Panc1 (cell line): ENCODE data around the gene PDE1C. TPM values are rescaled to one million over a fixed set of nuclear protein-coding genes. Genes with fewer than 3 reads are reported as not detected.

Experiments
- ATAC-seq: fragments of 200-7000 bp; cut with Tn5 transposase; 2 replicates; pipeline ENCODE4 v1.9.1; 2020; ENCODE audit warnings: mild to moderate bottlenecking, moderate library complexity
- BruUV-seq: library from RNA; stranded (reverse); fragments of 400-500 nt; replicated peaks from 2 replicates; lab custom pipeline; 2021; lab: Mats Ljungman, UMichigan
- CTCF ChIA-PET: fragments of 300-600 bp; sonication (Branson Sonifier 250); formaldehyde crosslinking; loops from one replicate; lab custom pipeline; 2022; ENCODE audit warnings: antibody characterized with exemption; lab: Charles Lee
- POLR2A ChIA-PET: fragments of 300-600 bp; sonication (Branson Sonifier 250); formaldehyde crosslinking; loops from one replicate; lab custom pipeline; 2022; ENCODE audit warnings: antibody characterized with exemption; lab: Charles Lee
- DNase-seq: peaks from one replicate; pipeline ENCODE4 v3.0.0-alpha.2; 2010; ENCODE audit warnings: low read depth, low spot score
- H3K27ac ChIP-seq: 2 replicates; pipeline ENCODE4 v1.5.1; 2011; ENCODE audit warnings: mild to moderate bottlenecking, low read length, inconsistent platforms
- H3K27me3 ChIP-seq: fragments of 200-500 bp; sonication (Bioruptor generic); 2 replicates; pipeline ENCODE4 v1.6.0; 2014; ENCODE audit warnings: low read length, inconsistent platforms; ENCODE audit not compliant: control insufficient read depth, insufficient read depth
- H3K36me3 ChIP-seq: fragments of 200-500 bp; sonication (Bioruptor generic); 2 replicates; pipeline ENCODE4 v1.5.1; 2014; ENCODE audit warnings: inconsistent platforms, mild to moderate bottlenecking, low read length, moderate library complexity; ENCODE audit not compliant: control insufficient read depth, insufficient read depth
- H3K4me1 ChIP-seq: 2 replicates; pipeline ENCODE4 v1.5.1; 2011; ENCODE audit warnings: inconsistent platforms, mild to moderate bottlenecking, low read length, moderate library complexity; ENCODE audit not compliant: control insufficient read depth, insufficient read depth
- H3K4me3 ChIP-seq, 2 experiments: 2 replicates each; pipeline ENCODE4 v1.5.1; 2011 to 2012; ENCODE audit warnings: low read depth in 2 of 2, low read length in 2 of 2, mild to moderate bottlenecking in 2 of 2, inconsistent platforms in 1 of 2, moderate library complexity in 1 of 2
- H3K9me3 ChIP-seq: fragments of 200-500 bp; sonication (Bioruptor generic); 2 replicates; pipeline ENCODE4 v1.5.1; 2014; ENCODE audit warnings: low read depth, mild to moderate bottlenecking, inconsistent platforms, low read length, moderate library complexity; ENCODE audit not compliant: control insufficient read depth, insufficient read depth
- CTCF ChIP-seq: fragments of 450-650 bp; IDR thresholded peaks from 2 replicates; pipeline ENCODE4 v1.5.1; 2017; ENCODE audit warnings: mild to moderate bottlenecking
- POLR2AphosphoS5 ChIP-seq: IDR thresholded peaks from 2 replicates; pipeline ENCODE4 v1.6.1; 2012; ENCODE audit warnings: mild to moderate bottlenecking, low read depth, low read length, moderate library complexity
- REST ChIP-seq, 2 experiments: IDR thresholded peaks; 2 replicates each; pipeline ENCODE4 v1.6.1; 2011 to 2012; ENCODE audit warnings: low read depth in 2 of 2, control low read depth in 1 of 2, low read length in 1 of 2, mild to moderate bottlenecking in 1 of 2, moderate library complexity in 1 of 2; ENCODE audit not compliant: insufficient read depth in 1 of 2
- SIN3A ChIP-seq: IDR thresholded peaks from 2 replicates; pipeline ENCODE4 v1.6.1; 2012; ENCODE audit warnings: low read depth, mild to moderate bottlenecking, low read length, moderate library complexity, borderline replicate concordance; ENCODE audit not compliant: insufficient read depth
- TCF7L2 ChIP-seq: IDR thresholded peaks from 2 replicates; pipeline ENCODE4 v1.6.1; 2011; ENCODE audit warnings: mild to moderate bottlenecking, low read depth, low read length, inconsistent platforms
- in situ Hi-C: cut with HindIII; loops from 2 replicates; pipeline ENCODE4 v1.10.0; 2016; ENCODE audit warnings: low sequenced_read_pairs, low pct_unique_long_range_greater_than_20kb
- intact Hi-C: fragments of 100-400 bp; cut with micrococcal nuclease; formaldehyde crosslinking; loops from one replicate; pipeline ENCODE4 v1.10.0; 2022; ENCODE audit not compliant: unreplicated experiment
- total RNA-seq: library from RNA; stranded (reverse); gene quantifications from one replicate; pipeline ENCODE4 v1.2.1, GENCODE V29; 2021; ENCODE audit not compliant: unreplicated experiment

Gene PDE1C
- total RNA-seq, 1 experiment from 2014 or later: not detected

GRCh38 chr7:31767686-31768358 is 302.4 kb downstream of the PDE1C start:
- H3K27ac ChIP-seq: no peak overlapping the region
- POLR2A ChIA-PET: interaction anchor here (0.7 kb wide), 1 partner anchor 604 kb away, joined by 3 read pairs; no protein-coding TSS in a partner anchor
- no peaks in the 10 kb centered on the region for H3K9me3 ChIP-seq
- in situ Hi-C loops (no loop called here), intact Hi-C loops (no loop called here)
- no peaks in the 10 kb centered on the region for H3K27me3 ChIP-seq
- no peak overlapping the region for H3K4me3 ChIP-seq
- H3K4me1 ChIP-seq: no peaks in the 10 kb centered on the region
- DNase-seq: no peak
- CTCF ChIA-PET: no interaction called here
- no peak for ATAC-seq
- BruUV-seq: no TSS peak
- TF ChIP-seq SIN3A (no peak), TCF7L2 (no peak), CTCF (no peak), POLR2AphosphoS5 (no peak), REST (IDR thresholded peaks at IDR 0.05; ENCODE audit: insufficient read depth in 1 of 2, low read depth in 2 of 2, low read length in 1 of 2) (no peak)
- no peaks in the 10 kb centered on the region for H3K36me3 ChIP-seq

GRCh38 chr7:31764462-31764861 is 305.7 kb downstream of the PDE1C start:
- Histone ChIP-seq H3K36me3 (no peaks in the 10 kb centered on the region), H3K27me3 (no peaks in the 10 kb centered on the region), H3K9me3 (no peaks in the 10 kb centered on the region), H3K4me3 (no peak overlapping the region), H3K4me1 (no peaks in the 10 kb centered on the region), H3K27ac (no peak overlapping the region)
- intact Hi-C loops: no loop called here
- no peak for DNase-seq
- TF ChIP-seq CTCF: no peak
- TF ChIP-seq POLR2AphosphoS5: no peak
- TF ChIP-seq REST (IDR thresholded peaks at IDR 0.05; ENCODE audit: insufficient read depth in 1 of 2, low read depth in 2 of 2, low read length in 1 of 2): no peak
- TF ChIP-seq SIN3A: no peak
- no peak for TF ChIP-seq TCF7L2
- no peak for ATAC-seq
- BruUV-seq: no TSS peak
- ChIA-PET CTCF (no interaction called here), POLR2A (no interaction called here)
- in situ Hi-C loops: no loop called here
